HG03575 (cell line): ENCODE data around the gene PFKM.
"Not testable (repeated sequence)": the region's sequence is repeated elsewhere in the genome, so short reads cannot be mapped to it uniquely, and the experiment has no call there.

Experiments used
- ATAC-seq: cut with Tn5 transposase; IDR thresholded peaks from one replicate; pipeline ENCODE4 v1.9.1; 2021; ENCODE audit not compliant: unreplicated experiment, insufficient number of reproducible peaks, low FRiP score; ENCODE audit errors: extremely low read depth

The PFKM gene

DNA sequence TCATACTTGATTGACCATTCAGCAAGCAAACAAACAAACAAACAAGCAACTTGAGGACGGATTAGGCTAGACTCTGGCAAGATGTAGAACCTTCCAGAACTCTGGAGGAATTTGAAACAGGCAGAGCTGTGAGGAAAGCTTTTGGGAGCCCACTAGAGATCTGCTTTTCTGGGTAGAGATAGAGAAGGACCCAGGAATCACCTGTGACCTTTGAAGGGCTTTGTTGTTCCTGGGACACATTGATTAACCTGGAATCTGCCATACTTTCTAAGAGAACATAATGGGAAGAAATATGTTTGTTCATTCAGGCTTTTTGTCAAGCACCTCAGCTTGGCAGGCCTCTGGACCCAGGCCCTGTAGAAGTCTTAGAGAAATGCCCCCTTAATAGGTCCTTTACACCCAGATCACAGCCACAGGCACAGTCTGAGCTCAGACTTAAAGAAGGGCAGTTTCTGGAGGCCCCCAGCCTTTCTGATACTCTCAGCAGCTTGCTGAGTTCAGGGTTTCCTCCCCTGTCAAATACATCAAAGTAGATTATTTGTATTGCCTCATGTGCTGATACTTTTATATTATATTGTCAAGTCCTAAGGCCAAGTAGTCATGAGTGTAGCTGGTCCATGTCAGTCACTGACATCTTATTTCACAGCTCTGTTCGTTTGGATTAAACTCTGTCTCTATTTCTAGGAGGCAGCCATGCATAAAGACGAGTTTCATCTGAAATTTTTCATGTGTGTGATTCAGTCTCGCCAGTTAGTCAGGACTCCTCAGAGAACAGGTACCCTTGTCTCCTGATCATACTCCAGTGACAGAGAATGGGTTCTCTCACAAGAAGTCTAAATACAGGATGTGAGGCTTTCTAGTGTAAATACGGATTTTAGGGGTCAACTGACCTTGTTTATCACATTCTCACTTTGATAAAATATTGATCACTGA lies 12.2 kb upstream of the PFKM start:
- no peak for ATAC-seq

DNA sequence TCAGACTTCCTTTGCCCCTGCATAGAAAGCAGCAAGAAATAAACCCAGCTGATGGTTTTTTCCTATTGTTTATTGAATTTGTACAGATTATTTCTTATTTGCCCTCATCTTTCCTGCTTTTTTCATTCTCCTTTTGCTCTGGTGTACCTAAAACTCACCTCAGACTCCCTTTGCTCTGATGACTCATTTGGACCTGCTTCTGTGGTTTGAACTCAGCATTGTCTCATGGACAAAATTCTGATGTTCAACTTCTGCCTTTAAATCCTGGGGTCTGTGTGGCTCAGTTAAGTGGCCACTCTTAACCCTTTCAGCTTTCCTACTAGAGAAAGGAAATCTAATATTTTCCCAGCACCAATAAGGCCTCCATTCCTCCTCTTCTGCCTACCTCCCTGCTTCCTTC lies 9.7 kb upstream of the PFKM start:
- ATAC-seq = no peak

DNA sequence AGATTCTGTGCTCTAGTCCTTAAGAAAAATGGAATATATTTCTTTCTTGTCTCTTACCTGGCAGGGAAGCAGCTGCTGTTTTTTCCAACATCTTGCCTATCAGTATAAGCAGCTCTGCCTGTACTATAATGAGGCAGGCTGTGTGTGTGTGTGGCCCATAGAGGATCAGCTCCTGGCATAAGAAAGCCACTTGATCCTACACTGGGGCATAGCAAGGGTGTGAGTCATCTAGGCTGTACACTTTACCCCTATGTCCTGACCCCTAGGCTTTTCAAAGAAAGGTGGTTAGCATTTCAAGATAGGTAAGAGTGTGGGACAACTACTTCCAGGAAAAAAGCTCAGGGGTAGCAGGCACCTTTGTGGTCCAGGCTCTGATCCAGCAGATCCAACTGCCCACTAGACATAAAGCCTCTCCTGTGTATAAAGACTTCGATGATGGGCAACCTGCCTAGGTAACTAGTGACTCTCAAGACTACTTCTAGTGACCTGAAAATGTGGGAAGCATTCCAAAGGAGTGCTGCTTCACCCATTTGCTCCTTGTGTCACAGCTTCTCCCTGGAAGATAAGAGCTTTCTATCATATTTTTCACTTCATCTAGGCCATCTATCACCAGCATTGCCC lies 8.4 kb upstream of the PFKM start:
- no peak for ATAC-seq

DNA sequence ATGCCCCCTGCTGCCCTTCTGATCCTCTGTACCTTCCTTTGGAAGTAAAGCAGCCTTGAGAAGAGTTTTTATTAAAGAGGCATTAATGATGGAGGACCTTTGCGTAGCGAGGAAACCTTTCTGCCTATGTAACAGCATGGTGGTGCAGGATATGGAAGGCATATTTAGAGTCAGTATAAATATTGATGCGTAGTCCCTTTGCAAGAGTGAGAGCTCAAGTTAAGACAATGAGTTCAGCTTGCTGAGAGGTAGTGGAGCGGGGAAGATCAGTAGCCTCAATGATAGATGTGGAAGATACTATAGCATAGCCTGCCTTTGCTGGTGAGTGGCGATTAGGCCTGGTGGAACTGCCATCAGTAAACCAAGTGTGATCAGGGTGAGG lies 7.9 kb upstream of the PFKM start:
- not testable (repeated sequence) for ATAC-seq

DNA sequence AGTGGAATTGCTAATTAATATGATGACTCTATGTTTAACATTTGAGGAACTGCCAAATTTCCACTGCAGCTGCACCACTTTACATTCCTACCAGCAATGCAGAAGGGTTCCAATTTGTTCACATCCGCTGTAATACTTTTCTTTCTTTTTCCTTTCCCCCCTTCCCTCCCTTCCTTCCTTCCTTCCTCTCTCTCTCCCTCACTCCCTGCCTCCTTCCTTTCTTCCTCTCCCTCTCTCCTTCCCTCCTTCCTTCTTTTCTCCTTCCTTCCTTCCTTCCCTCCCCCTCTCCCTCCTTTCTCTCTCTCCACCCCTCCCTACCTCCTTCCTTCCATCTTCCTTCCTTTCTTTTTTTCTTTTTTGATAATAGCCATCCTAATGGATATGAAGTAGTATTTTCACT lies 3.2 kb upstream of the PFKM start:
- no peak for ATAC-seq

DNA sequence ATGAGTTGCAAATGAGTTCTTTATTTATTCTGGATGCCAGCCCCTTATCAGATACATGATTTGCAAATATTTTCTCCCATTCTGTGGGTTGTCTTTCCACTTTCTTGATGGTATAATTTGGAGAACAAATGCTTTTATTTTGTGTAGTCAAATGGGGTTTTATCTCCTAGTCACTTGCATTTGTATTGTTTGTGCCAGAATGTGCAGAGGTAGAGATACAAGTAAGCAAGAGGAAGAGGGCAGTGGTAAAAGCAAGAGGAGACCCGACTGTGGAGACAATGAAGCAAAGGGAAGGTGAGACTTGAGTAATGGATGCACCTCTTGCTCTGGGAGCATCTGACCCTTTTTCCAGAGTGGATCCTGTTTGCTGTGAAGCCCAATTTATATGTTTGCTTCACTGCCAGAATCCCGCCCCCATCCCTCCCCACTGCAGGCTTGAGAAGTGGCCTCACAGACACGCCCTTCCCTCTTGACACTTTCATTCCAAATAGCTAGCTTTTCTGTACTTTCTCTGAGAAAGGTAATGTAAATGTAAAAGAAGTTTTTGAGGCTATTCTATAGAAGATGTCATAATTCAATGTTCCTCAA lies 786 bp upstream of the PFKM start:
- no peak for ATAC-seq

DNA sequence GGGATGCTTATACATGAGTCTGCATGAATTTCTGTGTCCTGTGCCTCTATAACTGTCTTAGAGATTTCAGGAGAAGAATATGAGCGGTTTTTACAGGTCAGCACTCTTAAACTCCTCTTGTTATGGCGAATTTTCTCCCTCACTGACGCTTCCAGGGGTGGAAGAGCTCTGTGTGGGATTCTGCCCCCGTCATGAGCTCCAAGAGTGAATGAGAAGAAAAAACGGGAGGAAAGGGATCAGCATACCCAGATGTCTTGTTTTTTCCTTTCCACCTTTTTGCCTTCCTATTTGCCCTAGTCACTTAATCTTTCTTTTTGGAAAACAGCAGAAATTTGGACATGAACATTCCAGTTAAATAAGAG lies 651 bp downstream of the PFKM start:
- no peak for ATAC-seq

DNA sequence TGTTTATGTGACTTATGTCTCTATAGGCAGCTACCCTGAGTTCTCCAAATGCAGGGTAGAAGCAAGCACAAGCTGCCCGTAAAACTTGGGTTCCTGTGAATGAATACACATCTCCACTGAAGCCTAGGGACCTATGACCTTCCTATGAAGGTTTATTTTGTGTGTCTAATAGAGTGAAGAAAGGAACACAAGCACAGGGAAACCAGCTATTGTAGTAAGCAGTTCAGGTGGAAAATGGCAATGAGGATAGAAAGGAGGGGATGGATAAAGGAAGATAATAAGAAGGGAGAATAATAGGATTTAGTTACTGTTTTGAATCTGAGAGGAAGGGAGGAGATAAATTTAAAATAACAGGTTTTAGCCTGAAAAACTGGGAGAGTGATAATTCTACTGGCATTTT lies 2.4 kb downstream of the PFKM start:
- ATAC-seq = no peak

DNA sequence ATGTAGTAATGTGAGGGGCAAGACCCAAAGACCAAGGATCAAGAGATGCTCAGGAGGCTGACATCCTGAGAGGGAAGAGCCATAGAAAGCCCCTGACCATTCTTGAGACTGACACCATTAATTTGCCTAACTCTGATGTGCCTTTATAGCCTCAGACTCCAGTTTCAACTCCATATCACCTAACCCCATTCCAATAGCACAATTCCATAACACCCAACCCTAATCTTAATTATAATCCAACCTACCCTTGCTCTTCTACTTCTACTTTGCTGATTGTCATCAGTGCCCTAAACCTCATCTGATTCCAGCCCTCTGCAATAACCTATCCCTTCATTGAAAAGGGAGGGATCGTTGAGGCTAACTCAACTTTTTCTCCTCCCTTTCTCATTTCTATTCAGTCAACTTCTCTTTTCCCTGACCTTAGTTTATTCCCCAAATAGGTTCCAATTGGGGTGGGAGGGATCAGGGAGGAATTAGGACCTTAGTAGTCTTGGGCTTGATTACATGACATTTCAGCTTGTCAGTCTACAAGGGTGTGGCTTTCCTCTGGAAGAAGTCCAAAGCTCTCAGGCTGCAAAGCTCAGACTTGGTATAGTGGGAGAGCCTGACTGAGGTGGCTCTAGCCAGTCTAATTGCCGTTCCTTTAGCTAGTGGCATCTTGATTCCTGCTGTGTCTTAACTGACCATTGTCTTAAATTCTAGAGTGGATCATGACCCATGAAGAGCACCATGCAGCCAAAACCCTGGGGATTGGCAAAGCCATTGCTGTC lies 3.1 kb downstream of the PFKM start:
- no peak for ATAC-seq

DNA sequence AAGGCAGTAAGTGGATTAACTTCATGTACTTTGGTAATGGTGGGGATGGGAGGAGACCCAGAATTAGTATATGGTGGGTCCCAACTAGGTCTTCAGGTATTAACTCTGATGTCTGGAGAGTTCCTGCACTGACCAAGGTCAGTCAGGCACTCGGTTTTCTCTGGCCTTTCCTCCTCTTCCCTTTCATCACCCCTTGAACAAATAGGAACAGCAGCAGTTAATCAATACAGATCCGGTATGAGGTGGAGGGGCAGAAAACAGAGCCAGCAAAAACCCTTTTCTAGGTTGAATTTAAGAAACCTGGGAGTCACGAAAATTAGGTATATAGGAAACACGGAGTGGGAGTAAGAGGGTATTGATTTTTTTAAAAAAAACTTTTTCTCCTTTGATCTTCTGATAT lies 4.0 kb downstream of the PFKM start:
- no peak for ATAC-seq

DNA sequence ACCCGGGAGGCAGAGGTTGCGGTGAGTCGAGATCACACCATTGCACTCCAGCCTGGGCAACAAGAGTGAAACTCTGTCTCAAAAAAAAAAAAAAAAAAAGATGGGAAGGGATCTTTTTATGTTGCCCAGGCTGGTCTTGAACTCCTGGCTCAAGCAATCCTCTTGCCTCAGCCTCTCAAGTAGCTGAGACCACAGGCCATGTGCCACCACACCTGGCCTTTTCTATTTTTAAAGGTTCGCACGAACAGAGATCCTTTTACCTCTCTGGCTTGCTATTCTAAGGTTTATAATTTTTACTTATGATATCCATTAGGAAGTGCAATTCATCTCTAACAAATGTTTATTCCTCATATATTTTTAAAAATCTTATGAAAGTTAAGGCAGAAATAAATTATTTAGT lies 6.4 kb downstream of the PFKM start:
- ATAC-seq = not testable (repeated sequence)

DNA sequence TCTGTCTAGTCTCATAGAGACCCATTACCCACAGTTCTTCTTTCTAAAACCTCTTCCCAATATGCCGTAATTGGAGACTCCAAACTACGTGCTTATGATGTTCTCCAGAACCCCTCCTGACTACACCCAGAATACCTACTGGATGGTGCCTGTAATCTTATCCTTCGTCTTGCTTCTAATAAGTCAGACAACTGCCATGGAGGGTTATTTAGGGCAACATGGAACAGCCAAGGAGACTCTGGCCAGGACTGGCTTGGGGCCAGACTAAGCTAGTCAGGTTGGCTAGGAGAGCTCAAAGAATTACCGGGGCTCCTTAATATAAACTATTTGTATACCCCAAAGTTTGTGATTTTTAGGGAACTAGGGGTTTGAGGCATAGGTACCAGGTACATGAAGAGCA lies 6.8 kb downstream of the PFKM start:
- no peak for ATAC-seq

DNA sequence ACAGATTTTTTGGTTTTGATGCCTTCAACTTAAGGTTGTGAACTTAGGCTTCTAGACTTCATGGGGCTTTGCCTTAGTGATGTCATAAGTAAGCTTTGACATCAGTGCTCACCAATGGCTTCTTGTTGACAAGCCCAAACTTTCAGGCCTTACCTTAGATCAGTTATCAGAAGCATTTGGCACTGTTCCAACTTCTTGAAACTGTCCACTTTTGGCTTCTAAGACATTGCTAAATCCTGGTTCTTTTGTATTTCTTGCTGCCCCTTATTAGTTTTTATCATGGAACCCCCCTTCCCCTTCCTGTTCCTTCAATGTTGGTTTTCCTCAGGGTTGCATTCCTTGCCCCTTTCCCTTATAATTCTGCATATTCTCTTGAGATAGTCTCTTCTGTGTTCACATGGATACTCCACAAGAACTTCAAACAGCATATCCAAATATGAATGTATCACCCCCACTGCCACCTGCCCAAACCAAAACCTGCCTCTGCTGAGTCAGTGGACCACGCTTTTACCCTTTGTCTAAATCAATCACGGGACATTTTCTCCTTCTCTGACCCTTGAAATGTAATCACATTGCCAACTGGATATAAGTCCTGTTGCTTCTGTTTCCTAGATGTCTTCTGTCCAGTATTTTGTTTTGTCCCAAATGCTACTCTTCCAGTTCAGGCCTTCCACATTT lies 7.9 kb downstream of the PFKM start:
- ATAC-seq = no peak

DNA sequence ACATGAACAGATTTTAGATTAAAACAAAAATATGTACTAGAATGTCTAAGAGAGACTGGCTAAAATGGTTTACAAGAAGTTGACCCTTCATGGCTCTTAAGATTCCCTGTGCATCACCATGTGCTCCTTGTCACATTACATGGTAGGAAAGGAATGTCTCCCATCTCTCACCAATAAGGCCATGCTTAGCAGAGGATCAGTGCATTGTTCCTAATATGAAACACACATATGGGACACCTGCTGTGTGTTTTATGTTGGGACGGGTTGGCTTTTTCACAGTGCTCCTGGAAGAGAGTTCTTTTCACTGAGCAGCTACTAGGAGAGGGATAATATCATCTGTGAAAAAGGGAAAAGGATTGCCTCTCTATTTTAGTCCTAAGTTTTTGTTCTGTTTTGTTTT lies 9.6 kb downstream of the PFKM start:
- no peak for ATAC-seq

DNA sequence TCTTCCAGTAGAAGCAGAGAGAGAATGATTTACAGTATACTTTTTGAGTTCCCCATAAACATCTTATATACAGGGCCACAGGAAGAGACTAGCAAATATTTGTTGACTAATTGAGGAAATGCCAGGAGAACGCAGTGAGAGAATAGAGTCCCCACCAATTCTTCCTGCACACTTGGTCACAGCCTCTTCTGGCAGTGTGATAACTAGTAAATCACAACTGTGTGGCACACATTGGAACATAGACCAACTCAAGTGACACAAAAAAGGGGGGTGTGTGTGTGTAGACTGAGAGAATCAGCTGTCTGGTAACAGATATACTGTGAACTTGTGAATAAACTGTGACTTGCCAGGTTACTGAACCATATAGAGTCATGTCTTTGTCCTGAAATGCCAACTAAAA lies 10.2 kb downstream of the PFKM start:
- ATAC-seq = no peak

DNA sequence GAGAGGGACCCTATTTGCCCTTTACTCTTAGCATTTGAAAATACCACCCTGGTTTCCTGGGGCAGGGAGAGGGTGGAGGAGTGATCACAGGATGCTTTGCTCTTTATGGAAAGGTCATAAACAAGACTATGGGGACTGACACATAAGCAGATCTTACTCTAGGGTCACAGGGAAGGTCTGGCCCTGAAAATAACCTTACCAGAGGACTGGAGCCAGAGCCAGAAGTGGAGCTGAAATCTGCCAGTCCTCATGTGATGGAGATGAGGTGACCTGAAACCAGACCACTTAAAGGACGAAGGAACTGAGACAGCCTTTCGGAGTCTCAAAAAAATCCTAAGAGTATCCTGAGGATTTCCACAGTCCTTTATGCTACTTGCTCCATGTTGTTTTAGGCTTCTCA lies 12.4 kb downstream of the PFKM start:
- no peak for ATAC-seq

DNA sequence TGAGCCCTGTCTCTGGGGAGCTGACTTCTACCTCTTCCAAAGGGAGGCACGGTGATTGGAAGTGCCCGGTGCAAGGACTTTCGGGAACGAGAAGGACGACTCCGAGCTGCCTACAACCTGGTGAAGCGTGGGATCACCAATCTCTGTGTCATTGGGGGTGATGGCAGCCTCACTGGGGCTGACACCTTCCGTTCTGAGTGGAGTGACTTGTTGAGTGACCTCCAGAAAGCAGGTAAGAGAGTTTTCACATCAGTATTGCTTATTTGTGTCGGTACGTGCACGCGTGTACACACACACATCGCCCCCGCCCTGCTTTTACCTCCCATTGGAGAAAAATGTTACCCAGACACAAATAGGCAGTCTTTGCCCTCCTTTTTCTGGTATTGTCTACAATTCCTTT lies 13.7 kb downstream of the PFKM start:
- ATAC-seq = no peak

DNA sequence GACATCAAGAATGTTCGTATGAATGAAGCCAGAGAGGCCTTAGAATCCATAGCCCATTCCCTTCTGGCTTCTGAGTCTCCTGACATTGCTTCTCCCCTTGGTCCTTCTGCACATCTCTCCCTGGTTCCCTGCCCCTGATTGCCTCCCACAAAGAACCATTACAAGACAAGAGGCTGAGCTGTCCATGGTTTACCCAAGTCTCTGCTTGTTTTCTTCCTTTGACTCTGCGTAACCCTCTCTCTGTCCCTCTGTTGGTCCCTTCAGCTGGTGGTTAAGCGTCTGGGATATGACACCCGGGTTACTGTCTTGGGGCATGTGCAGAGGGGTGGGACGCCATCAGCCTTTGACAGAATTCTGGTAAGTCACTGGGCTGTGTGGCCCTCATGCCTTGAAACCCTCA lies 15.9 kb downstream of the PFKM start:
- ATAC-seq = no peak
